ENCODE measurements around the gene HDHD2.

DNA sequence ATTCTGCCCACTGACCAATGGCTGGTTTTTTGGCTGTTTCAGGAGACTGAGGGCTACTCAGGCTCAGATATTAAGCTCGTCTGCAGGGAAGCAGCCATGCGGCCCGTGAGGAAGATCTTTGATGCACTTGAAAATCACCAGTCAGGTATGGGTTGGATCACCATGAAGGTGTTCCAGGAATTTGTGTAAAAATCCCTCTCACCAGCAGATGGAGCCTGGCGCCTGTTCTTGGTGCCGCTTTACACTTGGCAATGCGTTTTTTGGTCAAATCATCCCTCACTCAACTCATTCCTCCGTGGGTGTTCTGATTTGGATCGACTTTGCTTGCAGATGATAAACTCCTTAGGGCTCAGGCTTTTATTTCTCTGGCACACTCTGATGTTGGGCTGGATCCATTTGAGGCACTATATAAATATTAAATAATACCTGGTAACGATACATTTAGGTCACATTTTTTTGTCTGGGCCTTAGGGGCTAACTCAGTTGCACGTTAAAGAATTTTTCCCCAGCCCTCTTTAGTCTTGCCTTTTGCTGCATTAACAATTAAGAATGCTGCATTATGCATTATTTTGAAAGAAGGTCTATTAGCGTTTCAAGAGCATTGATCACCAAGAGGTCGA, 50.0 kb downstream of the HDHD2 start:
- TF ChIP-seq TCF12 (IDR thresholded peaks at IDR 0.05; ENCODE audit: low read depth), result no peak
- TF ChIP-seq EP300 (IDR thresholded peaks at IDR 0.05; ENCODE audit: borderline replicate concordance), result no peak
